Measurements from ENCODE around the gene CEP41. TPM values are rescaled to one million over a fixed set of nuclear protein-coding genes. Genes with fewer than 3 reads are reported as not detected.

The CEP41 gene
- total and polyA plus RNA-seq, 4 donors: 2.3 to 3.5 (median 2.8) TPM

GRCh38 chr7:130463553-130464434 is 23.0 kb upstream of the CEP41 start:
- WGBS: 64% methylated on average over 4 of the region's 4 CpGs
- Histone ChIP-seq H3K36me3 (ENCODE audit: control insufficient read depth in 4 of 4, insufficient read depth in 3 of 4, low read depth in 1 of 4, low read length in 3 of 4) (no peaks in the 10 kb centered on the region), H3K9ac (ENCODE audit: low read depth in 1 of 2, low read length in 2 of 2) (no peak overlapping the region), H3K4me1 (ENCODE audit: control insufficient read depth in 4 of 4, insufficient read depth in 4 of 4, low read length in 3 of 4) (no peaks in the 10 kb centered on the region), H3K9me3 (ENCODE audit: control insufficient read depth in 4 of 4, low read length in 3 of 4) (peaks cover 0 to 11% (median 2%) of the 10 kb centered on the region in 4 donors), H3K27me3 (ENCODE audit: control insufficient read depth in 4 of 4, insufficient read depth in 4 of 4, low read length in 3 of 4) (no peaks in the 10 kb centered on the region), H3K27ac (ENCODE audit: low read depth in 1 of 2, low read length in 2 of 2) (no peak overlapping the region), H3K4me3 (ENCODE audit: low read depth in 1 of 3, low read length in 3 of 3) (no peak overlapping the region)
- no peak for TF ChIP-seq JUND (IDR thresholded peaks at IDR 0.05)
- no peak for DNase-seq (ENCODE audit: low spot score)

GRCh38 chr7:130461272-130461671 is 20.5 kb upstream of the CEP41 start:
- H3K4me3 ChIP-seq (ENCODE audit: low read depth in 1 of 3, low read length in 3 of 3): no peak overlapping the region
- no peak for TF ChIP-seq RAD21 (IDR thresholded peaks at IDR 0.05)
- TF ChIP-seq REST (IDR thresholded peaks at IDR 0.05): no peak
- no peak for TF ChIP-seq YY1 (IDR thresholded peaks at IDR 0.05)
- no peak for TF ChIP-seq ATF3 (IDR thresholded peaks at IDR 0.05)
- H3K27ac ChIP-seq (ENCODE audit: low read depth in 1 of 2, low read length in 2 of 2): no peak overlapping the region
- no peak overlapping the region for H3K9ac ChIP-seq (ENCODE audit: low read depth in 1 of 2, low read length in 2 of 2)
- peaks cover 0 to 11% (median 2%) of the 10 kb centered on the region in 4 donors for H3K9me3 ChIP-seq (ENCODE audit: control insufficient read depth in 4 of 4, low read length in 3 of 4)
- H3K4me1 ChIP-seq (ENCODE audit: control insufficient read depth in 4 of 4, insufficient read depth in 4 of 4, low read length in 3 of 4): no peaks in the 10 kb centered on the region
- WGBS: 48% methylated on average over 2 of the region's 2 CpGs
- H3K27me3 ChIP-seq (ENCODE audit: control insufficient read depth in 4 of 4, insufficient read depth in 4 of 4, low read length in 3 of 4): no peaks in the 10 kb centered on the region
- no peak for DNase-seq (ENCODE audit: low spot score)
- H3K36me3 ChIP-seq (ENCODE audit: control insufficient read depth in 4 of 4, insufficient read depth in 3 of 4, low read depth in 1 of 4, low read length in 3 of 4): no peaks in the 10 kb centered on the region

- H3K9ac ChIP-seq (ENCODE audit: low read depth in 1 of 2, low read length in 2 of 2): no peak overlapping the region
- H3K4me3 ChIP-seq (ENCODE audit: low read depth in 1 of 3, low read length in 3 of 3): no peak overlapping the region
- no peaks in the 10 kb centered on the region for H3K4me1 ChIP-seq (ENCODE audit: control insufficient read depth in 4 of 4, insufficient read depth in 4 of 4, low read length in 3 of 4)
- DNase-seq (ENCODE audit: low spot score): no peak
- H3K27me3 ChIP-seq (ENCODE audit: control insufficient read depth in 4 of 4, insufficient read depth in 4 of 4, low read length in 3 of 4): no peaks in the 10 kb centered on the region
- whole genome bisulfite sequencing: 71% methylated on average over 2 of the region's 2 CpGs
- no peak overlapping the region for H3K27ac ChIP-seq (ENCODE audit: low read depth in 1 of 2, low read length in 2 of 2)
- peaks cover 0 to 11% (median 2%) of the 10 kb centered on the region in 4 donors for H3K9me3 ChIP-seq (ENCODE audit: control insufficient read depth in 4 of 4, low read length in 3 of 4)
- no peaks in the 10 kb centered on the region for H3K36me3 ChIP-seq (ENCODE audit: control insufficient read depth in 4 of 4, insufficient read depth in 3 of 4, low read depth in 1 of 4, low read length in 3 of 4)
- TF ChIP-seq GABPA (IDR thresholded peaks at IDR 0.05 in 1 of 2, conservative IDR thresholded peaks at IDR 0.05 in 1 of 2): no peak
- TF ChIP-seq RAD21 (IDR thresholded peaks at IDR 0.05): no peak
- TF ChIP-seq HNF4G (IDR thresholded peaks at IDR 0.05): no peak
- TF ChIP-seq YY1 (IDR thresholded peaks at IDR 0.05): no peak
- no peak for TF ChIP-seq FOXA2 (IDR thresholded peaks at IDR 0.05)
- TF ChIP-seq FOXA1 (IDR thresholded peaks at IDR 0.05): no peak
- no peak for TF ChIP-seq ZBTB33 (IDR thresholded peaks at IDR 0.05)
- TF ChIP-seq CTCF (IDR thresholded peaks at IDR 0.05; ENCODE audit: low read depth, low read length, missing input control): no peak
- no peak for TF ChIP-seq SP1 (IDR thresholded peaks at IDR 0.05)
- no peak for TF ChIP-seq HNF4A (conservative IDR thresholded peaks at IDR 0.05)
- TF ChIP-seq TAF1 (conservative IDR thresholded peaks at IDR 0.05): no peak
- no peak for TF ChIP-seq REST (IDR thresholded peaks at IDR 0.05)
- TF ChIP-seq JUND (IDR thresholded peaks at IDR 0.05): no peak
- no peak for TF ChIP-seq NR2F2 (IDR thresholded peaks at IDR 0.05)
- TF ChIP-seq RXRA (IDR thresholded peaks at IDR 0.05): no peak
Observed at GRCh38 chr7:130458257-130458656, 17.4 kb upstream of the CEP41 start.
